Brain microvascular endothelial cell (primary cell): ENCODE measurements around the gene RABGAP1.

Experiments
- DNase-seq: peaks from one replicate; pipeline ENCODE4 v3.0.0-alpha.2; 2020
- H3K27ac ChIP-seq: fragments of 250-450 bp; sonication (Bioruptor Pico); 2 replicates; pipeline ENCODE4 v1.5.1; 2020; ENCODE audit warnings: mild to moderate bottlenecking, moderate library complexity
- H3K27me3 ChIP-seq: fragments of 250-450 bp; sonication (Bioruptor Pico); replicated peaks from 2 replicates; pipeline ENCODE4 v1.5.1; 2020; ENCODE audit warnings: mild to moderate bottlenecking
- H3K36me3 ChIP-seq: fragments of 250-450 bp; sonication (Bioruptor Pico); replicated peaks from 2 replicates; pipeline ENCODE4 v1.5.1; 2020; ENCODE audit warnings: mild to moderate bottlenecking
- H3K4me3 ChIP-seq: 2 replicates; pipeline ENCODE4 v1.5.1; 2011; ENCODE audit warnings: low read depth, mild to moderate bottlenecking, control low read depth, low read length, moderate library complexity
- in situ Hi-C: cut with HindIII; loops from 2 replicates; pipeline ENCODE4 v1.10.0; 2017; ENCODE audit warnings: low sequenced_read_pairs, low pct_ligation_motif_present
- TF ChIP-seq, protein P1 (sequence below): IDR thresholded peaks from 2 replicates; pipeline ENCODE4 v1.5.1; 2011; ENCODE audit warnings: low read depth, mild to moderate bottlenecking, moderate library complexity, low read length, control low read depth, inconsistent platforms; ENCODE audit errors: missing control alignments

RABGAP1 gene

DNA sequence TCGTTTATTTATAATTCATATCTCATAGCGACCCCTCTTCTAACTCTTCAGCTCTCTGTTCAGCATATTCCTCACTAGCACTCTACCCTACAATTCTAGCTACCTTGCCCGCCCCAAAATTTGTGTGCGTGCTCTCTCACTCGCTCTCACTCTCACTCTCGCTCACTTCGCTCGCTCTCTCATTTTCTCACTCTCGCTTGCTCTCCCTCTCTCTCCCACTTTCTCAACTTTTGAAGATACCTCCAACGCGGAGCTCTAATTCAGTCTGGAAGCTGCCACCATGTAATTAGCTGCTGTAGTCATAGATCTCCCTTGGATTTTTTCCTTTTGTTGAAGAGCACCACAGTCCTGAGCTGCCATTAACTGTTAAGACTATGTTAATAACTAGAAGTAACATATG is 123.1 kb downstream of the RABGAP1 start:
- no peak for DNase-seq
- no peak overlapping the region for H3K27ac ChIP-seq
- TF ChIP-seq, protein P1, sequence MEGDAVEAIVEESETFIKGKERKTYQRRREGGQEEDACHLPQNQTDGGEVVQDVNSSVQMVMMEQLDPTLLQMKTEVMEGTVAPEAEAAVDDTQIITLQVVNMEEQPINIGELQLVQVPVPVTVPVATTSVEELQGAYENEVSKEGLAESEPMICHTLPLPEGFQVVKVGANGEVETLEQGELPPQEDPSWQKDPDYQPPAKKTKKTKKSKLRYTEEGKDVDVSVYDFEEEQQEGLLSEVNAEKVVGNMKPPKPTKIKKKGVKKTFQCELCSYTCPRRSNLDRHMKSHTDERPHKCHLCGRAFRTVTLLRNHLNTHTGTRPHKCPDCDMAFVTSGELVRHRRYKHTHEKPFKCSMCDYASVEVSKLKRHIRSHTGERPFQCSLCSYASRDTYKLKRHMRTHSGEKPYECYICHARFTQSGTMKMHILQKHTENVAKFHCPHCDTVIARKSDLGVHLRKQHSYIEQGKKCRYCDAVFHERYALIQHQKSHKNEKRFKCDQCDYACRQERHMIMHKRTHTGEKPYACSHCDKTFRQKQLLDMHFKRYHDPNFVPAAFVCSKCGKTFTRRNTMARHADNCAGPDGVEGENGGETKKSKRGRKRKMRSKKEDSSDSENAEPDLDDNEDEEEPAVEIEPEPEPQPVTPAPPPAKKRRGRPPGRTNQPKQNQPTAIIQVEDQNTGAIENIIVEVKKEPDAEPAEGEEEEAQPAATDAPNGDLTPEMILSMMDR, result no peak
- H3K4me3 ChIP-seq, result no peak overlapping the region
- in situ Hi-C loops, result no loop called here
- no peaks in the 10 kb centered on the region for H3K36me3 ChIP-seq
- H3K27me3 ChIP-seq, result no peaks in the 10 kb centered on the region

DNA sequence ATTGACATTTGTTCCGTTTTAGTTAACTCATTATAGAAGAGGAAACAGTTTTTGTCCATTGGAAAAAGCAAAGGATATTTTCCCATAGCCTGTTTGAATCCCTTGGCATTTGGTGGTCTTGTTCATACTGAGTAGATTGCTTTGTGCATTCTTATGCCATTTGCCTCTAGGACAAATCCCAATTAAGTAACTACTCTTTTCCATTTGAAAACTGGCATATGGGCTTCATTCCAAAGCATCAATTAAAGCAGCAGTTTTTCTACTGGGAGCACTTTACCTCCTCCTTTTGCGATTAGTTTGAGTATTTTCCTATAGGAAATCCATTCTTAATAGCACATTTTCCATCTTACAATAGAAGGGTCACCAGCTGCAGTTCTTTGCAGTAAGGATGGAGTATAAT is 123.9 kb downstream of the RABGAP1 start:
- in situ Hi-C loops, result no loop called here
- no peaks in the 10 kb centered on the region for H3K27me3 ChIP-seq
- no peaks in the 10 kb centered on the region for H3K36me3 ChIP-seq
- no peak overlapping the region for H3K4me3 ChIP-seq
- H3K27ac ChIP-seq, result no peak overlapping the region
- TF ChIP-seq, protein P1, result no peak
- DNase-seq, result no peak

DNA sequence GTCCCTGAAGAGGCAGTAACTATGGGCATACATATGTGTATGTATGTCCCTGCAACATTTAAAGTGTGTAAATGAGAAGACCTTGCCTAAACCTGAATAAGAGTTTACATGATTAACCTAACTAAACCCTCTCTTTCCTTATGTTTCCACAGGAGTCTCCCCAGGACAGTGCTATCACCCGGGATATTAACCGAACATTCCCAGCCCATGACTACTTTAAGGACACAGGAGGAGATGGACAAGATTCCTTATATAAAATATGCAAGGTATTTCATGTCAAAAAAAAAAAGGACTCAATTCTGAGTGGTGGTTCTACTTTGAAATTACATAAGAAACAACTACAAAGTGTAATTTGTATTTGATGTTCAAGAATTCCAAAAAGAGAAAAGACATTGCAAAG is 124.4 kb downstream of the RABGAP1 start:
- H3K27ac ChIP-seq, result no peak overlapping the region
- H3K4me3 ChIP-seq, result no peak overlapping the region
- no peaks in the 10 kb centered on the region for H3K27me3 ChIP-seq
- no peaks in the 10 kb centered on the region for H3K36me3 ChIP-seq
- in situ Hi-C loops, result no loop called here
- TF ChIP-seq, protein P1, result no peak
- DNase-seq, result peak; percentile 12

DNA sequence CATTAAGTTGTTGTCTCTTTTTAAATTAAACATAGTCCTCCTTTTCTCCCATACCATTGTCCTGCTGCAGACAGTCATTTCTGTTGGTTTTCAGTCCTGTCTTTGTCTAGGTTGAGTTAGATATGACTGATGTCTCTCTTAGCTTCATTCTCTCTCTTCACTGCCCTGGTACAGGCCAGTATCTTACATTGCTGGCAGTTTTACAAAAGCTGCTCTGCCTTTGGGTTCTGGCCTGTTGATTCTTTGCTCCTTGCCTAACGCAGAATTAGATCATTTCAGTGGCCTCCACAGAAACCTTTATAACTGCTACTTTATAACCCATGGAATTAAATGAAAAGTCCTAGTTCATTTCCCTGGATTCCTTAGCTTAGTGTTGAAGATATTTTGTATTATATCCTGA is 126.3 kb downstream of the RABGAP1 start:
- Histone ChIP-seq H3K27me3 (no peaks in the 10 kb centered on the region), H3K36me3 (no peaks in the 10 kb centered on the region), H3K4me3 (no peak overlapping the region), H3K27ac (no peak overlapping the region)
- DNase-seq, result no peak
- in situ Hi-C loops, result no loop called here
- TF ChIP-seq, protein P1, result no peak

DNA sequence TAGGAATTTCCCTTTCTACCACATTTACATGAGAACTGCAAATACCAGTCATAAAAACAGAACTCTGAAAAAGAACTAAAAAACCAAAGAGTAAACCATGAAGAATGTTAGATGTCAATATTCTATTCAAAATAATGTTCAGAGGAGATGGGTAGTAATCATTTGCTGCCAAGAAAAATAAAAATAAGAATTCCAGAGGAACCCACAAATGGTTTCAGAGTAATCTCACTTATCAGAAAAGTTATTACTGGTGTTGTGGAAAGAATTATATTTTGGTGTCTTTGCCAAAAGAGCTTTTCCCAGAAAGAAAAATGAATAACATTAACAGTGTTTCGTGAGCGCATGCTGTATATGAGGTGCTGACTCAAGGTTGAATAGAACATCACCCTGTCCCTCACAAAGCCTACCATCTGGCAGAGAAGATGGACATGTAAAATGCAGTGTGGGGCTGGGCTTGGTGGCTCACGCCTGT is 128.2 kb downstream of the RABGAP1 start:
- in situ Hi-C loops, result no loop called here
- TF ChIP-seq, protein P1, result no peak
- Histone ChIP-seq H3K27ac (peak overlapping the region; percentile 67), H3K36me3 (no peaks in the 10 kb centered on the region), H3K4me3 (no peak overlapping the region), H3K27me3 (no peaks in the 10 kb centered on the region)
- DNase-seq, result peak; percentile 78

DNA sequence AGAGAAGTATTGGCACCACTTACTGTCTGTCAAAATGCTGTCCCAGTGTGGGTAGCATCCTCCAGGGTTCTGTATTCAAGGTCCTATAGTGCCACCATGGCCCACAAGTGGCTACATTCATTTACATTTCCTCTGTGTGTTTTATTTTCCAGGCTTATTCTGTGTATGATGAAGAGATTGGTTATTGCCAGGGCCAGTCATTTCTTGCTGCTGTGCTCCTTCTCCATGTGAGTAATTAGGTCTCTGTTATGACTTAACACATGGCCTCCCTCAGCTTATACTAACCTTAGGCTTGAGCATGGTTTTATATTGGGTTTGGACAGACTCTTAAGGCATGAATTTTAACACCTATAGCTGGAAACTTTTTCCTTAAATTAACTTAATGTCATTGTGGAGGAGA is 129.4 kb downstream of the RABGAP1 start:
- H3K4me3 ChIP-seq, result no peak overlapping the region
- H3K27me3 ChIP-seq, result no peaks in the 10 kb centered on the region
- no peak overlapping the region for H3K27ac ChIP-seq
- TF ChIP-seq, protein P1, result no peak
- DNase-seq, result no peak
- no peaks in the 10 kb centered on the region for H3K36me3 ChIP-seq
- in situ Hi-C loops, result no loop called here
